Measurements from ENCODE around the gene CALML5. TPM values are rescaled to one million over a fixed set of nuclear protein-coding genes. Genes with fewer than 3 reads are reported as not detected.

CALML5 gene
- total RNA-seq, 1 experiment from 2014 or later: not detected

DNA sequence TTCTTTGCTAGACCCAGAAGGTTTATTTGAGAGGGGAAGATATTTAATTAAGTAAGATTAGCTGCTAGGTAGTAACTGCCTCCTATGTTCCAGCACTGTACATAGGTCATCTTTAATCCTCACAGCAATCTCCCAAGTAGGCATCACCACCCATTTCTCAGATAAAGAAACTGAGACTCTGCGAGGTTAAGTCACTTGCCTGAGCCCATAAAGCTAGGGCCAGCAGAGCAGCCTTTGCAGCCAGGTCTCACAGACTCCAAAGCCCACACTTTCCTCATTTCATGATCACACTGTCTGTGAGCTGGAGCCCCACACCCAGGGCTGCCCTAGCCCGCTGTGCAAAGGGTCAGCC is 46.0 kb upstream of the CALML5 start:
- Histone ChIP-seq H3K4me1 (ENCODE audit: control insufficient read depth in 1 of 2, insufficient read depth in 2 of 2, low read length in 2 of 2) (peaks cover 41 to 53% of the 10 kb centered on the region in 2 experiments), H2AFZ (ENCODE audit: low read depth, low read length, poor library complexity, severe bottlenecking) (no peak overlapping the region), H3K4me3 (replicated peaks in 1 of 2; ENCODE audit: low read depth in 1 of 2, low read length in 2 of 2) (no peak overlapping the region), H3K9ac (ENCODE audit: low read length) (no peak overlapping the region), H3K9me2 (ENCODE audit: insufficient read depth) (no peaks in the 10 kb centered on the region), H4K20me1 (ENCODE audit: insufficient read depth) (no peaks in the 10 kb centered on the region), H3K4me2 (ENCODE audit: low read length) (no peak overlapping the region; the same call in 1 of the 2 replicates), H3K36me3 (ENCODE audit: control insufficient read depth in 1 of 2, insufficient read depth in 2 of 2, low read length in 2 of 2) (no peaks in the 10 kb centered on the region), H3K27me3 (ENCODE audit: insufficient read depth, low read length) (no peaks in the 10 kb centered on the region), H3K79me2 (ENCODE audit: insufficient read depth, low read length) (no peaks in the 10 kb centered on the region), H3K27ac (ENCODE audit: low read depth, low read length) (peak overlapping the region; percentile 67; the same call in 1 of the 2 replicates), H3K9me3 (ENCODE audit: control insufficient read depth in 1 of 2, insufficient read depth in 1 of 2, low read depth in 1 of 2, low read length in 2 of 2) (peaks cover 5 to 6% of the 10 kb centered on the region in 2 experiments; a peak in 2 of 4 replicates)
- no peak for TF ChIP-seq FOSL1 (IDR thresholded peaks at IDR 0.05; ENCODE audit: low read depth)
- no peak for TF ChIP-seq MAX (IDR thresholded peaks at IDR 0.05)
- no peak for TF ChIP-seq SRF (IDR thresholded peaks at IDR 0.05; ENCODE audit: low read depth)
- TF ChIP-seq, protein P1, sequence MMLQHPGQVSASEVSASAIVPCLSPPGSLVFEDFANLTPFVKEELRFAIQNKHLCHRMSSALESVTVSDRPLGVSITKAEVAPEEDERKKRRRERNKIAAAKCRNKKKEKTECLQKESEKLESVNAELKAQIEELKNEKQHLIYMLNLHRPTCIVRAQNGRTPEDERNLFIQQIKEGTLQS (IDR thresholded peaks at IDR 0.05): no peak
- no peak for TF ChIP-seq CEBPB (IDR thresholded peaks at IDR 0.05; ENCODE audit: low read depth)
- TF ChIP-seq POLR2AphosphoS5 (IDR thresholded peaks at IDR 0.05; ENCODE audit: low read depth, low read length): no peak
- TF ChIP-seq SP1 (IDR thresholded peaks at IDR 0.05; ENCODE audit: low read depth): no peak
- TF ChIP-seq SIN3A (IDR thresholded peaks at IDR 0.05; ENCODE audit: low read depth): no peak
- no peak for TF ChIP-seq EZH2phosphoT487 (IDR thresholded peaks at IDR 0.05; ENCODE audit: borderline replicate concordance)
- TF ChIP-seq ELF1 (IDR thresholded peaks at IDR 0.05; ENCODE audit: borderline replicate concordance, low read depth): no peak
- no peak for TF ChIP-seq TCF7L2 (IDR thresholded peaks at IDR 0.05; ENCODE audit: borderline replicate concordance, extremely low read depth, insufficient read depth, insufficient read length)
- TF ChIP-seq CBX3 (IDR thresholded peaks at IDR 0.05; ENCODE audit: low read depth): no peak
- no peak for TF ChIP-seq ZNF274 (IDR thresholded peaks at IDR 0.05; ENCODE audit: low read depth, low read length)
- TF ChIP-seq, protein P2, sequence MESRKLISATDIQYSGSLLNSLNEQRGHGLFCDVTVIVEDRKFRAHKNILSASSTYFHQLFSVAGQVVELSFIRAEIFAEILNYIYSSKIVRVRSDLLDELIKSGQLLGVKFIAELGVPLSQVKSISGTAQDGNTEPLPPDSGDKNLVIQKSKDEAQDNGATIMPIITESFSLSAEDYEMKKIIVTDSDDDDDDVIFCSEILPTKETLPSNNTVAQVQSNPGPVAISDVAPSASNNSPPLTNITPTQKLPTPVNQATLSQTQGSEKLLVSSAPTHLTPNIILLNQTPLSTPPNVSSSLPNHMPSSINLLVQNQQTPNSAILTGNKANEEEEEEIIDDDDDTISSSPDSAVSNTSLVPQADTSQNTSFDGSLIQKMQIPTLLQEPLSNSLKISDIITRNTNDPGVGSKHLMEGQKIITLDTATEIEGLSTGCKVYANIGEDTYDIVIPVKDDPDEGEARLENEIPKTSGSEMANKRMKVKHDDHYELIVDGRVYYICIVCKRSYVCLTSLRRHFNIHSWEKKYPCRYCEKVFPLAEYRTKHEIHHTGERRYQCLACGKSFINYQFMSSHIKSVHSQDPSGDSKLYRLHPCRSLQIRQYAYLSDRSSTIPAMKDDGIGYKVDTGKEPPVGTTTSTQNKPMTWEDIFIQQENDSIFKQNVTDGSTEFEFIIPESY (IDR thresholded peaks at IDR 0.05; ENCODE audit: extremely low read depth, insufficient replicate concordance, low read length): no peak
- TF ChIP-seq POLR2A (IDR thresholded peaks at IDR 0.05; ENCODE audit: borderline replicate concordance, extremely low read depth, insufficient read depth, insufficient read length): no peak
- no TSS peak for BruUV-seq (replicated peaks)
- RAD21 ChIA-PET (ENCODE audit: low non-redundant PET in 1 of 2, low total read pairs in 2 of 2, uncharacterized antibody in 2 of 2, unreplicated experiment in 2 of 2): no interaction called here
- no peak for ATAC-seq
- no peak for DNase-seq (ENCODE audit: low read depth, low spot score)
- intact Hi-C loops (cut with micrococcal nuclease): loop anchor here (5.0 kb wide), 1 partner anchor 98 kb away; no protein-coding TSS in a partner anchor
- POLR2A ChIA-PET: no interaction called here
- CTCF ChIA-PET: no interaction called here

Data from HCT116 (cell line).